ENCODE measurements around the gene FBN3. TPM values are rescaled to one million over a fixed set of nuclear protein-coding genes. Genes with fewer than 3 reads are reported as not detected.

FBN3 gene
- total RNA-seq, 4 donors from 2014 or later = 0.02 TPM; not detected in 3

DNA sequence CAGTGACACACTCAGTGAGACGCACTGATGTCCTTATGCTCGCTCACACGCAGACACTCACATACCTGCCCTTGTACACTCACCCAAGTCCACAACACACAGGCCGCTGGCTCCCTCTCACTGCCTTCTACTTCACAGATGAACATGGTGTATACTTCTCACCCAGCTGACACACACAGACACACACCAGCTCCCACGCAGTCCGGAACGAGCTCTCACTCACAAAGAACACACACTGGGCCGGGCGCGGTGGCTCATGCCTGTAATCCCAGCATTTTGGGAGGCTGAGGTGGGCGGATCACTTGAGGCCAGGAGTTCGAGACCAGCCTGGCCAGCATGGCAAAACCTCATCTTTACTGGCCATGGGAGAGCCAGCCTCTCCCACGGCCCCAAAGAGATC is 65.2 kb downstream of the FBN3 start:
- Histone ChIP-seq H3K4me3 (no peak overlapping the region), H3K4me1 (no peaks in the 10 kb centered on the region), H3K27ac (no peak overlapping the region), H3K27me3 (peaks cover 23% of the 10 kb centered on the region), H3K36me3 (no peaks in the 10 kb centered on the region), H3K9me3 (peaks cover 0 to 7% (median 0%) of the 10 kb centered on the region in 3 donors)
- ATAC-seq = no peak
- WGBS, 2 donors (ENCODE audit: low coverage in 1 of 2) = 95 to 100% methylated on average over 3 to 11 of the region's 13 CpGs
- TF ChIP-seq EP300 (IDR thresholded peaks at IDR 0.05) (no peak), POLR2AphosphoS5 (IDR thresholded peaks at IDR 0.05) (no peak), POLR2A (IDR thresholded peaks at IDR 0.05) (no peak), CTCF (IDR thresholded peaks at IDR 0.05) (no peak)

DNA sequence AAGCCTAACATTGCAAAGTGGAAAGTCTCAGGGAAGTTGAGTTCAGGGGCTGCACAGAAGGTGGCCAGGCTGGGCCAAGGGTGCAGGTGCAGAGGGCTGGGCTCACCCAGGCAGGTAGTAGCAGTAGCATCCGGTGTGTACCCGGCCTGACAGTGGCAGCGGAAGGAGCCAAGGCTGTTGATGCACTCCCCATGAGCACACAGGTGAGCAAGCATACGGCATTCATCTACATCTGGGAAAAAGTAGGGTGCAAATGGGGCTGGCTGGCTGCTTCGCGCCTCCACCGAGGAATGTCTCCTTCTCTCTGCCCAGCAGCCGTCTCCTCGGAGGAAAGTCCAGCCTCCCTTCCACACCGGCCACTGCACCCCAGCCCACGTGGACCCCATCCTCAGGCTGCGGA is 66.3 kb downstream of the FBN3 start:
- WGBS, 2 donors (ENCODE audit: low coverage in 1 of 2) = 80 to 90% methylated on average over 1 to 4 of the region's 12 CpGs
- TF ChIP-seq POLR2A (IDR thresholded peaks at IDR 0.05) = no peak
- TF ChIP-seq CTCF (IDR thresholded peaks at IDR 0.05) = no peak
- TF ChIP-seq EP300 (IDR thresholded peaks at IDR 0.05) = no peak
- no peak for TF ChIP-seq POLR2AphosphoS5 (IDR thresholded peaks at IDR 0.05)
- ATAC-seq = no peak
- H3K4me1 ChIP-seq = no peaks in the 10 kb centered on the region
- H3K4me3 ChIP-seq = no peak overlapping the region
- H3K27ac ChIP-seq = no peak overlapping the region
- H3K27me3 ChIP-seq = peaks cover 22% of the 10 kb centered on the region
- peaks cover 0 to 7% (median 0%) of the 10 kb centered on the region in 3 donors for H3K9me3 ChIP-seq
- no peaks in the 10 kb centered on the region for H3K36me3 ChIP-seq

GRCh38 chr19:8081569-8082550 is 67.5 kb downstream of the FBN3 start:
- no peak for ATAC-seq
- WGBS, 2 donors (ENCODE audit: low coverage in 1 of 2) = 77 to 92% methylated on average over 6 to 11 of the region's 11 CpGs
- TF ChIP-seq CTCF (IDR thresholded peaks at IDR 0.05) (no peak), POLR2AphosphoS5 (IDR thresholded peaks at IDR 0.05) (no peak), POLR2A (IDR thresholded peaks at IDR 0.05) (no peak), EP300 (IDR thresholded peaks at IDR 0.05) (no peak)
- H3K27ac ChIP-seq = no peak overlapping the region
- H3K27me3 ChIP-seq = peaks cover 11% of the 10 kb centered on the region
- H3K4me3 ChIP-seq = no peak overlapping the region
- no peaks in the 10 kb centered on the region for H3K36me3 ChIP-seq
- peaks cover 0 to 7% (median 0%) of the 10 kb centered on the region in 3 donors for H3K9me3 ChIP-seq
- no peaks in the 10 kb centered on the region for H3K4me1 ChIP-seq

- peaks cover 8% of the 10 kb centered on the region for H3K27me3 ChIP-seq
- WGBS, 2 donors (ENCODE audit: low coverage in 1 of 2) = 100% methylated on average over 3 of the region's 12 CpGs; no CpG with 5 or more reads in 1 of the 2 donors
- no peaks in the 10 kb centered on the region for H3K36me3 ChIP-seq
- TF ChIP-seq EP300 (IDR thresholded peaks at IDR 0.05) (no peak), CTCF (IDR thresholded peaks at IDR 0.05) (no peak), POLR2A (IDR thresholded peaks at IDR 0.05) (no peak)
- no peak overlapping the region for H3K4me3 ChIP-seq
- peaks cover 0 to 7% (median 0%) of the 10 kb centered on the region in 3 donors for H3K9me3 ChIP-seq
- ATAC-seq = no peak
- no peak overlapping the region for H3K27ac ChIP-seq
- H3K4me1 ChIP-seq = no peaks in the 10 kb centered on the region
Observed at GRCh38 chr19:8080832-8081231, 68.6 kb downstream of the FBN3 start.

- no peaks in the 10 kb centered on the region for H3K4me1 ChIP-seq
- WGBS, 2 donors (ENCODE audit: low coverage in 1 of 2) = 100% methylated on average over 1 to 3 of the region's 6 CpGs
- TF ChIP-seq CTCF (IDR thresholded peaks at IDR 0.05) = no peak
- H3K4me3 ChIP-seq = no peak overlapping the region
- H3K9me3 ChIP-seq = peaks cover 0 to 7% (median 0%) of the 10 kb centered on the region in 3 donors
- H3K36me3 ChIP-seq = no peaks in the 10 kb centered on the region
- ATAC-seq = no peak
- no peak overlapping the region for H3K27ac ChIP-seq
- no peaks in the 10 kb centered on the region for H3K27me3 ChIP-seq
Observed at GRCh38 chr19:8079988-8080387, 69.4 kb downstream of the FBN3 start.

Measured in gastroesophageal sphincter (tissue), 4 donors.